B cell (primary cell): Measurements from ENCODE around the gene MAPK9. TPM values are rescaled to one million over a fixed set of nuclear protein-coding genes. Genes with fewer than 3 reads are reported as not detected.

Experiments used
- ATAC-seq: fragments of 200-7000 bp; cut with Tn5 transposase; one replicate; pipeline ENCODE4 v1.10.0; 2021; ENCODE audit warnings: low read depth, mild to moderate bottlenecking, moderate number of reproducible peaks, moderate library complexity
- CTCF ChIA-PET: fragments of 350-600 bp; sonication (Branson Sonifier 250); formaldehyde crosslinking; loops from one replicate; lab custom pipeline; 2021; ENCODE audit warnings: antibody characterized with exemption, inconsistent platforms; lab: Charles Lee
- POLR2A ChIA-PET: fragments of 350-600 bp; sonication (Branson Sonifier 250); formaldehyde crosslinking; loops from one replicate; lab custom pipeline; 2021; ENCODE audit warnings: antibody characterized with exemption; lab: Charles Lee
- DNase-seq: peaks from one replicate; pipeline ENCODE4 v3.0.0; 2013
- H2AFZ ChIP-seq: 2 replicates; pipeline ENCODE4 v1.6.1; 2012; ENCODE audit warnings: mild to moderate bottlenecking, low read depth, low read length; ENCODE audit not compliant: insufficient read depth, poor library complexity, severe bottlenecking
- H3K27ac ChIP-seq, 2 donors: 1 replicate in 1 of 2; 2 replicates in 1 of 2; pipeline ENCODE4 v1.5.1; 2012 to 2013; ENCODE audit warnings: low read length in 2 of 2, mild to moderate bottlenecking in 2 of 2, moderate library complexity in 1 of 2
- H3K27me3 ChIP-seq, 4 experiments: fragments of 200-600 bp in 1 of 4; sonication (generic) in 1 of 4; replicated peaks in 1 of 4; 1 replicate in 2 of 4; 2 replicates in 2 of 4; pipeline versions ENCODE4 v1.6.1 to v1.7.0; 2013 to 2016; ENCODE audit warnings: low read length in 3 of 4, mild to moderate bottlenecking in 2 of 4, mixed read lengths in 1 of 4, moderate library complexity in 1 of 4; ENCODE audit not compliant: insufficient read depth in 4 of 4, control insufficient read depth in 3 of 4; ENCODE audit errors: control extremely low read depth in 1 of 4
- H3K36me3 ChIP-seq, 2 experiments: replicated peaks in 1 of 2; 1 replicate in 1 of 2; 2 replicates in 1 of 2; pipeline versions ENCODE4 v1.6.1 to v1.7.1; 2013; ENCODE audit warnings: low read length in 1 of 2; ENCODE audit not compliant: insufficient read depth in 2 of 2, control insufficient read depth in 1 of 2; ENCODE audit errors: control extremely low read depth in 1 of 2, extremely low read depth in 1 of 2
- H3K4me1 ChIP-seq, 2 donors: fragments of 200-600 bp in 1 of 2; sonication (generic) in 1 of 2; 1 replicate in 1 of 2; 2 replicates in 1 of 2; pipeline versions ENCODE4 v1.5.1 to v1.6.1; 2013 to 2017; ENCODE audit warnings: low read length in 2 of 2; ENCODE audit not compliant: control insufficient read depth in 2 of 2, insufficient read depth in 2 of 2
- H3K4me2 ChIP-seq: replicated peaks from 2 replicates; pipeline ENCODE3; 2012; ENCODE audit warnings: mild to moderate bottlenecking, low read depth, low read length; ENCODE audit not compliant: poor library complexity, severe bottlenecking
- H3K4me3 ChIP-seq, 5 experiments: fragments of 200-600 bp in 1 of 5; sonication (generic) in 1 of 5; 1 replicate in 3 of 5; 2 replicates in 2 of 5; pipeline versions ENCODE4 v1.5.1 to v1.7.0; 2011 to 2016; ENCODE audit warnings: low read length in 4 of 5, mild to moderate bottlenecking in 4 of 5, low read depth in 2 of 5, control low read depth in 1 of 5, moderate library complexity in 1 of 5; ENCODE audit not compliant: insufficient read depth in 1 of 5; ENCODE audit errors: control extremely low read depth in 1 of 5, extremely low read depth in 1 of 5
- H3K79me2 ChIP-seq: fragments of 200-600 bp; sonication (generic); one replicate; pipeline ENCODE4 v1.6.0; 2016; ENCODE audit warnings: low read length; ENCODE audit not compliant: control insufficient read depth, insufficient read depth
- H3K9ac ChIP-seq: fragments of 200-600 bp; sonication (generic); 2 replicates; pipeline ENCODE4 v1.6.1; 2017; ENCODE audit warnings: mild to moderate bottlenecking, low read length, moderate library complexity
- H3K9me3 ChIP-seq, 3 donors: one replicate each; pipeline versions ENCODE4 v1.6.1 to v1.7.1; 2013; ENCODE audit warnings: low read length in 2 of 3; ENCODE audit not compliant: control insufficient read depth in 2 of 3, insufficient read depth in 1 of 3; ENCODE audit errors: control extremely low read depth in 1 of 3
- H4K20me1 ChIP-seq: 2 replicates; pipeline ENCODE4 v1.6.0; 2012; ENCODE audit warnings: mild to moderate bottlenecking, low read length; ENCODE audit not compliant: insufficient read depth, control insufficient read depth, poor library complexity, severe bottlenecking
- H3K27ac Mint-ChIP-seq: one replicate; pipeline ENCODE4 v1.8.0; 2021; ENCODE audit warnings: mixed read lengths
- H3K27me3 Mint-ChIP-seq: one replicate; pipeline ENCODE4 v1.8.0; 2021; ENCODE audit warnings: mixed read lengths
- H3K4me1 Mint-ChIP-seq: one replicate; pipeline ENCODE4 v1.8.0; 2021; ENCODE audit warnings: mixed read lengths
- H3K4me3 Mint-ChIP-seq: one replicate; pipeline ENCODE4 v1.8.0; 2021; ENCODE audit warnings: mixed read lengths
- H3K9me3 Mint-ChIP-seq: one replicate; pipeline ENCODE4 v1.8.0; 2022; ENCODE audit warnings: mixed read lengths; ENCODE audit not compliant: insufficient read depth
- CTCF ChIP-seq: fragments of 200-600 bp; IDR thresholded peaks from one replicate; pipeline ENCODE4 v1.8.0; 2022; ENCODE audit warnings: antibody characterized with exemption, mild to moderate bottlenecking
- EZH2 ChIP-seq: IDR thresholded peaks from 2 replicates; pipeline ENCODE4 v1.6.1; 2012; ENCODE audit warnings: borderline replicate concordance, low read depth, mild to moderate bottlenecking, moderate library complexity, low read length; ENCODE audit not compliant: insufficient read depth, poor library complexity, severe bottlenecking
- WGBS: methylation state at CpG from one replicate; pipeline ENCODE4 v1.1.5; 2013; ENCODE audit warnings: missing lambda C conversion rate; ENCODE audit not compliant: insufficient coverage; 5-methylcytosine and 5-hydroxymethylcytosine counted together
- intact Hi-C: fragments of 100-400 bp; cut with micrococcal nuclease; formaldehyde crosslinking; loops from one replicate; pipeline ENCODE4 v1.10.0; 2022
- polyA plus RNA-seq: library from polyadenylated mRNA; depleted of rRNA; stranded (reverse); fragments of >200 nt; gene quantifications from 2 replicates; pipeline ENCODE4 v1.2.3, GENCODE V29; 2012
- total RNA-seq, 2 donors: library from RNA; stranded (reverse); fragments of 120-200 nt in 1 of 2; gene quantifications; 1 replicate in 1 of 2; 2 replicates in 1 of 2; pipeline versions ENCODE4 v1.2.3 to v1.2.4, GENCODE V29; 2013 to 2022

MAPK9 gene
- total and polyA plus RNA-seq, 2 donors (not counting 1 experiment from before 2014, with no cell fraction given), result 19.7 to 40.4 TPM

- H3K27ac Mint-ChIP-seq, result no peak overlapping the region
- WGBS, result 92% methylated on average over 14 of the region's 18 CpGs
Measured at GRCh38 chr5:180304431-180305375, 12.8 kb upstream of the MAPK9 start.

More at GRCh38 chr5:180304431-180305375, 12.8 kb upstream of the MAPK9 start:
- no peaks in the 10 kb centered on the region for H3K79me2 ChIP-seq
- H4K20me1 ChIP-seq, result no peaks in the 10 kb centered on the region
- ChIA-PET POLR2A (no interaction called here), CTCF (interaction anchor here (1.0 to 2.1 kb wide), 4 partner anchors 9 to 24 kb away, joined by 3 to 10 read pairs (median 4); no protein-coding TSS in a partner anchor)
- H3K9ac ChIP-seq, result no peak overlapping the region
- ATAC-seq (no peak), DNase-seq (no peak)
- no peaks in the 10 kb centered on the region for H3K4me1 ChIP-seq
- H3K9me3 ChIP-seq, result no peaks in the 10 kb centered on the region
- intact Hi-C loops, result no loop called here
- H3K27ac ChIP-seq, result no peak overlapping the region
- Mint-ChIP-seq H3K9me3 (no peaks in the 10 kb centered on the region), H3K4me1 (no peaks in the 10 kb centered on the region), H3K27me3 (peaks cover 12% of the 10 kb centered on the region), H3K4me3 (no peak overlapping the region)
- H3K36me3 ChIP-seq, result no peaks in the 10 kb centered on the region
- H2AFZ ChIP-seq, result no peak overlapping the region
- H3K4me2 ChIP-seq, result no peak overlapping the region
- H3K4me3 ChIP-seq, result no peak overlapping the region
- TF ChIP-seq CTCF (no peak), EZH2 (no peak)
- H3K27me3 ChIP-seq, result no peaks in the 10 kb centered on the region
